Measurements from ENCODE around the gene GLRX5.

Gene GLRX5

DNA sequence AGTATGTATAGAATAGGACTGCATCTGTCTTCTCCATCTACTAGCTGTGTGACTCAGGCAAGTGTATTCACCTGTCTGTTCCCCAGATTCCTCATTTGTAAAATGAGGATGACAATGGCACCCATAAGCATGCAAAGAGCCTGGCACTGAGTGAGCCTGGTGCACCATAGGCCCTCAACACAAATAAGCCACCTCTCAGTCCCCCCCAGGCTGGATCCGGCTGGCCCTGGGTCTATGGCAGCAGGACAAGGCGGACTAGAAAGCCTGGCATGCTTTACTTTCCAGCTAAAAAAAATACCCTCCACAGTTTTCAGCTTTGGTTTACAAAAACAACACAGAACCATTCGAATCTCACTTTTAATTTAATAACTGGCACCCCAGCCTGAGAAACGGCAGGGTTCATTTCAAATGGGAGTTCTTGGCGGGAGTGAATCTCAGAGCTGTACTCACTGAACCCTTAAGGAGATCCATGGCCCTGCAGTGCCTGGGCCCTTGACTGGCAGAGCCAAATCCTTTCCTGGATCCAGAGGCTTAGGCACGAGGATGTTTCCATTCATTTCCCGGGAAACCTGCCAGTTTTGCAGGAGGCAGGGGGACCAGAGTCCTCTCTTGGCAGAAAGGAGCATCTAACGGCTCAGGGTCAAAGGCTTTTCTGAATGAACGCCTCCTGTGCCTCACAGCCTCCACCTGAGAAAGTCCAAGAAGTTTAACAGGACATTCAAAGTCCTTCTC lies 36.1 kb upstream of the GLRX5 start:
- no peak overlapping the region for H3K4me3 ChIP-seq (ENCODE audit: control insufficient read depth, low read depth, low read length)
- peak; percentile 47 for DNase-seq (ENCODE audit: low read depth)
- TF ChIP-seq CTCF (conservative IDR thresholded peaks at IDR 0.05; ENCODE audit: control insufficient read depth, insufficient read depth, low read depth, low read length), result no peak

GRCh38 chr14:95499354-95499750 lies 35.5 kb upstream of the GLRX5 start:
- no peak overlapping the region for H3K4me3 ChIP-seq (ENCODE audit: control insufficient read depth, low read depth, low read length)
- DNase-seq (ENCODE audit: low read depth), result no peak
- TF ChIP-seq CTCF (conservative IDR thresholded peaks at IDR 0.05; ENCODE audit: control insufficient read depth, insufficient read depth, low read depth, low read length), result no peak

DNA sequence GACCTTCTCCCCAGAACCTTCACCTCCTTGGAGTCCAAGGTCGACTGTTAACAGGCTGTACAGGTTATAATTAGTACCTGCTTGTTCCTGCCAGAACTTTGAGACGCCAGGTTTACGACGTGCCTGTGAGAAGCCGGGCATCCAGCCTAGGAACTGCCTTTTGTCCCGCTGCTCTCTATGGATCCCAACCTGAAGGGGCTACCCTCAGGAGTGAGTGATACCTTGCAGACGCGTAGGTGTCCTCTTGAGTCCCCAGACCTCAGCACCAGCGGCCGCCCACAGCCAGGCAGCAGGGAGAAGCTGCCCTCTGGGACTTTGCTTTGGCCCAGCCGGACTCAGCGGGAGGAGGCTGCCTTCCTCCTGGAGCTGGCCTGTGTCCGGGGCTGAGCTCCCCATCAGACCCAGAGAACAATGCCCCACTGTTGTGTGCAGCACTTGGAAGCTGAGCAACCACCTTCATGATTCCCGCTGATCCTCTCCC lies 34.6 kb upstream of the GLRX5 start:
- no peak for TF ChIP-seq CTCF (conservative IDR thresholded peaks at IDR 0.05; ENCODE audit: control insufficient read depth, insufficient read depth, low read depth, low read length)
- no peak overlapping the region for H3K4me3 ChIP-seq (ENCODE audit: control insufficient read depth, low read depth, low read length)
- DNase-seq (ENCODE audit: low read depth), result no peak

DNA sequence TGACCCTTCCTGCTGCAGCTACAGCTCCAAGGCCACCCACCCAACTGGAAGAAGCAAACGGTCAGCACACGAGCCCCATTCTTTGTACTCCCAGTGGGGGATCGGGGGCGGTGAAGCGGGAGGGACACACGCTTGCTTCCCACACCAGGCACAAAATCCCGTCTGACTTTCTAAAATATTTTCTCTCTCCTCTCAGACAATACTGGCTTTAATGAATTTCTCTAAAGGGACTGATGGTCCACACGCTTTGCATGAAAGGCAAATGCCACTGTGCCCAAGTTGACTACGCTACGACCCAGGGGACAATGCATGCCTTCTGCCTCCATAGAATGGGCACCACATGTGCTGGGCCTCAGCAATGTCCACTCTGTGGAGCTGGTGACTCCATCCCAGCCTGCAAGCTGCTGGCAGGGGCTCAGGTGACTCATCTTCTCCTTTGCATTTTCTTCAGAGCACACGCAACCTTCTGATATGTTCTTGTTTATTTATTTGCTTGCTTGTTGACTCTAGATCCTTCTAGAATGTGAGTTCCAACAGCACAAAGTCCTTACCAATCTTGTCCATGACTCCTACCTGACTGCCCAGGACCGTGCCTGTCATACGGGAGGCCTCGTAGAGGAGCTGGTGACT lies 34.0 kb upstream of the GLRX5 start:
- H3K4me3 ChIP-seq (ENCODE audit: control insufficient read depth, low read depth, low read length), result no peak overlapping the region
- peak; percentile 93 for DNase-seq (ENCODE audit: low read depth)
- TF ChIP-seq CTCF (conservative IDR thresholded peaks at IDR 0.05; ENCODE audit: control insufficient read depth, insufficient read depth, low read depth, low read length), result no peak

DNA sequence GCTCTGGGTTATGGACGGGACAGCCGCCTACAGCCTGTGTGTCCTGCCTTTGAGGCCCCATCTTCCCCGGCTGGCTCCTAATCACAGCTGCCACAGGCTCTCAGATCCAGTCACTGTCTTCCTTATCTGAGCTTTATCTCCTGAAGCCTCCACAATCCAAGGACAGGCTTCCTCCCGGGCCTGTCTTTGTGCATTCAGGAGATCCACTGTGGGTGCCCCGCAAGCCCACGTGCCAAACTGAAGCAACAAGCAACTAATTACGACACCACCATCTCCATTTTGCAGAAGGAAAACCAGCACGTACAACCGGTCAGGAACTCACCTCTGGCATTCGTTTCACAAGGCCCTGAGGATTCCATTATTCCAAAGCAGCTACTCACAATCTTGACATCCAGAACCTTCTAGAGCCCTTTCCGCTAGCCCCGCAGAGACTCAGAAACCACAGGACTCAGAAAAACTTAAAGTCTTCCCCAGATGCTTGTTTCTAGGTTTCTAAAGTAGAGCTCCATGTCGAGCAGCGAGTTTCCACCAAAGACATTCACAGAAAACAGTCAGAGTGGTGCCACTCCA lies 32.4 kb upstream of the GLRX5 start:
- no peak for TF ChIP-seq CTCF (conservative IDR thresholded peaks at IDR 0.05; ENCODE audit: control insufficient read depth, insufficient read depth, low read depth, low read length)
- no peak overlapping the region for H3K4me3 ChIP-seq (ENCODE audit: control insufficient read depth, low read depth, low read length)
- DNase-seq (ENCODE audit: low read depth), result no peak

- no peak for TF ChIP-seq CTCF (conservative IDR thresholded peaks at IDR 0.05; ENCODE audit: control insufficient read depth, insufficient read depth, low read depth, low read length)
- no peak for DNase-seq (ENCODE audit: low read depth)
- H3K4me3 ChIP-seq (ENCODE audit: control insufficient read depth, low read depth, low read length), result no peak overlapping the region
Measured at GRCh38 chr14:95503365-95504134, 31.3 kb upstream of the GLRX5 start.

Measured in fibroblast of mammary gland (primary cell).